Measurements from ENCODE around the gene NCKAP5L.

Gene NCKAP5L

GRCh38 chr12:49869816-49870500 lies 41.7 kb upstream of the NCKAP5L start:
- DNase-seq (ENCODE audit: extremely low spot score): no peak
- ChIA-PET POLR2A (interaction anchor here (0.6 kb wide), 1 partner anchor 299 kb away, joined by 3 read pairs; no protein-coding TSS in a partner anchor), CTCF (interaction anchor here (1.3 to 1.8 kb wide), 5 partner anchors 23 to 97 kb away, joined by 3 to 6 read pairs (median 4); no protein-coding TSS in a partner anchor)
- no peak for TF ChIP-seq CTCF (IDR thresholded peaks at IDR 0.05; ENCODE audit: control extremely low read depth, extremely low read depth, low read depth, missing control alignments)

- no peak for DNase-seq (ENCODE audit: extremely low spot score)
- POLR2A ChIA-PET: interaction anchor here (0.5 to 0.6 kb wide), 2 partner anchors 41 to 300 kb away, joined by 3 to 12 read pairs; partner anchors contain the start of gene NCKAP5L
- CTCF ChIA-PET: interaction anchor here (1.3 to 5.2 kb wide), 6 partner anchors 13 to 97 kb away, joined by 3 to 30 read pairs (median 4); no protein-coding TSS in a partner anchor
- no peak for TF ChIP-seq CTCF (IDR thresholded peaks at IDR 0.05; ENCODE audit: control extremely low read depth, extremely low read depth, low read depth, missing control alignments)
These were observed 41.0 kb upstream of the NCKAP5L start for GRCh38 chr12:49868952-49869815.

GRCh38 chr12:49868449-49868848 lies 40.2 kb upstream of the NCKAP5L start:
- DNase-seq (ENCODE audit: extremely low spot score): no peak
- TF ChIP-seq CTCF (IDR thresholded peaks at IDR 0.05; ENCODE audit: control extremely low read depth, extremely low read depth, low read depth, missing control alignments): no peak
- CTCF ChIA-PET: interaction anchor here (1.0 to 5.2 kb wide), 12 partner anchors 8 to 153 kb away, joined by 3 to 30 read pairs (median 6); no protein-coding TSS in a partner anchor
- POLR2A ChIA-PET: interaction anchor here (0.5 kb wide), 1 partner anchor 40 kb away, joined by 12 read pairs; the partner anchor contains the start of gene NCKAP5L

- DNase-seq (ENCODE audit: extremely low spot score): no peak
- ChIA-PET POLR2A (interaction anchor here (0.6 kb wide), 1 partner anchor 39 kb away, joined by 3 read pairs; the partner anchor contains the start of gene NCKAP5L), CTCF (interaction anchor here (0.7 to 5.2 kb wide), 27 partner anchors 9 to 201 kb away, joined by 3 to 30 read pairs (median 5); partner anchors contain the start of gene TMBIM6)
- TF ChIP-seq CTCF (IDR thresholded peaks at IDR 0.05; ENCODE audit: control extremely low read depth, extremely low read depth, low read depth, missing control alignments): no peak
These were observed 39.5 kb upstream of the NCKAP5L start for GRCh38 chr12:49867570-49868341.

- POLR2A ChIA-PET: interaction anchor here (0.6 to 1.0 kb wide), 2 partner anchors 39 to 125 kb away, joined by 3 to 5 read pairs; partner anchors contain the start of genes NCKAP5L and TMBIM6
These were observed 38.8 kb upstream of the NCKAP5L start for GRCh38 chr12:49866859-49867569.

More at GRCh38 chr12:49866859-49867569, 38.8 kb upstream of the NCKAP5L start:
- peak; percentile 94 for TF ChIP-seq CTCF (IDR thresholded peaks at IDR 0.05; ENCODE audit: control extremely low read depth, extremely low read depth, low read depth, missing control alignments)
- CTCF ChIA-PET: interaction anchor here (0.6 to 5.2 kb wide), 39 partner anchors 8 to 224 kb away, joined by 3 to 30 read pairs (median 4); partner anchors contain the start of genes BCDIN3D and TMBIM6
- peak; percentile 93 for DNase-seq (ENCODE audit: extremely low spot score)
